GM19238 (cell line): ENCODE measurements around the gene AGAP1.

Source experiments
- DNase-seq: peaks from one replicate; pipeline ENCODE4 v3.0.0; 2011; ENCODE audit warnings: low spot score; ENCODE audit not compliant: insufficient read length

AGAP1 gene

DNA sequence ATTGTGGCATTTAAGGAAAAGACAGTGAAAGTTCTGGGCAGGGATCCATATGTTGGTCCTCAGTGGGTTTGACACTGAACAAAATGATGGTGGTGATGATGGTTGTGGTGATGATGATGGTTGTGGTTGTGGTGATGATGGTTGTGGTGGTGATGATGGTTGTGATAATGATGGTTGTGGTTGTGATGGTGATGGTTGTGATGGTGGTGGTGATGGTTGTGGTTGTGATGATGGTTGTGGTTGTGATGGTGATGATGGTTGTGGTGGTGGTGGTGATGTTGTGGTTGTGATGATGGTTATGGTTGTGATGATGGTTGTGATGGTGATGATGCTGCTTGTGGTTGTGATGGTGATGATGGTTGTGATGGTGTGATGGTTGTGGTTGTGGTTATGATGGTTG is 308.7 kb downstream of the AGAP1 start:
- no peak for DNase-seq

DNA sequence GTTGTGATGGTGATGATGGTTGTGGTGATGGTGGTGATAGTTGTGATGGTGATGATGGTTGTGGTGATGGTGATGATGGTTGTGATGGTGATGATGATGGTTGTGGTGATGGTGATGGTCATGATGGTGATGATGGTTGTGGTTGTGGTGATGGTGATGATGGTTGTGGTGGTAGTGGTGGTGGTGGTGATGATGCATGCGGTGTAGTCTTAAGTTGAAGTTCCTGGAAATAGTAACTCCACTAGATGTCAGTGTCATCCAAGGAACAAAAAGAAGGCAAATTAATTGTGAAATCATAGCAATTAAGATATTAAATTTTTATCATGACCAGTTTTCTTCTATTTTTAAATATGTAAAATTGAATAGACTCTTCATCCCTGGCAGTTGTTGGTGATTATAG is 309.2 kb downstream of the AGAP1 start:
- no peak for DNase-seq

DNA sequence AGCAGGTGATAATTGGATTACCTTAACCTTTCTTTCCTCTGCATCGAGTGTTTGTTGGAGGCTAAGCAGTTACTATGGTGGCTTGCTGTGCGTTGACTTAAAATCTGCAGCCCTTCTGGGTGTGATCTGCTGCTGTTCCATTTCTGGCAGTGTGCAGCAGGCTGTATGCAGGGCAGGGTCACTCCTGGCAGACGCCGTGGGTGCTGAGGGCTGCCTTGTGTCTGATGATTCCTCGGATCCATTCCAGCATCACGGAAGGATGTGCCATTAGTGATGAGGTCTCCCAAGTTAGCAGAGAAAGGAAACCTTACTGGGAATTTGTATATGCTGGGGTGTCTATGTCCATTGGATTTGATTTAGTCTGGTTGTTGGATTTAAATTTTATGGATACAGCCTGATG is 310.8 kb downstream of the AGAP1 start:
- DNase-seq: no peak

DNA sequence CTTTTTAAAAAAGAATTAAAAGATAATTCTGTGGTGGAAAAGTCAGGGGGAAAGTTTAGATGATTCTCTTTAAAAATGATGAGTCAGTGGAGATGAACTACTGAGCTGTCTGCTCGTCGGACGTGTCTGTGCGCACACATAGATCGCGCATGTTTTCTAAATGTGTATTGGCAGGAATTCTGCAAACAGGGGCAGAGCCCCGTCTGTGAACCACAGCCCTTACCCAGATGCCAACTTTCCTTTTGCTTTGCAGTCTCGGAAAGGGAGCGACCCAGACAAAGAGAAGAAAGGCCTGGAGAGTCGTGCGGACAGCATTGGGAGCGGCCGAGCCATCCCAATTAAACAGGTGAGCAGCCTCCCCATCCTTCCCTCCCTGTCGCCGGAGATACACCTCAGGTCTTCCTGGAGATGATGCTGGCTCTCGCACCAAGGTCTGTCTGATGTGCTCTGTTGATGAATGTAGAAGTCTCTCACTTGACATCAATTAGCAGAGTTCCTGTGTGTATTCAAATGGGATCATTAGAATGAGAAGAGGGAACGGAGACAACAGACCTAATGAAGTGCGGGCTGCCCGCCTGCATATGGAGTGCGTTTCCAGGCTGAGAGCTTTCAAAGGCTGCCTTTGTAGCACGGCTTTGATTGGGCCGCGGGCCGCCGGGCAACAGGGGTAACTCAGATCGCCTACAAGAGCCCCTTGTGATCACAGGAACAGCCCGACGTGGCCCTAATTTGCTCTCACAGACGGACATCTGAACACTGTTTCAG is 313.3 kb downstream of the AGAP1 start:
- no peak for DNase-seq

DNA sequence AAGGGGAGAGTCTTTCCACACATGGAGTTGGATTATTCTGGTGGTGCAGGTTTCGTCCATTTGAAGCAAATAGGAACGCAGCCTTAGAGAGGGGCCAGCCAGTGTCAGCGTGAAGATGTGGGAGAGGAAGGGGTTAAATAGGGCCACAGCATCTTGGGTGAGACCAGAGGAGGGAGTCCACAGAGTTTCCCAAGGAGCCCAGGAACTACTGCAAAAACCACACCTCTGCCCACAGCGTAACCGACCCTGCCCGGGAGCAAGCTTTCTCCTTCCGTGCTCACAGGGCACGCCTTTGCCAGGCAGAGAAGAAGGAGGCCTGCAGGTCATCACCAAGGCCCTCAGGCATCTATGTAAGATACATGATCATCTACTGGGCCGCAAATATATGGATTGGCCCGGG is 314.5 kb downstream of the AGAP1 start:
- DNase-seq: no peak

DNA sequence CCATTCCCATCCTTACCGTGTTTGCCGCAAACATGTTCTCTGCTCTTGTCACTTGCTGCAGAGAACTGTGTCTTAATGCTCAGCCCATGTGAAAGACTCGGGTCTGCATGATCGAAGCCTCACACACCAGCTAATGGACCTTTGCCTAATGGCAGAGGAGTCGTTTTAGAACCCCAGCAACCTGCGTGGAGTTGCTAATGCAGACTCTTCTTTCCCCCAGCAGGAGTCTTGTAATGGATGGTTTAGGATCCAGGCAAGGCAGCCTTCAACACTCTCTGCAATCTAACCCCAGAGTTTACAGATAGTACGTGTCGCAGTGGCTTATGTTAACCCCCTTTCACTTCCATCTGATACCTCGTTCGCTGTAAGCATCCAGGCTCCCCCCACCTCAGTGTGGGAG is 316.4 kb downstream of the AGAP1 start:
- no peak for DNase-seq

DNA sequence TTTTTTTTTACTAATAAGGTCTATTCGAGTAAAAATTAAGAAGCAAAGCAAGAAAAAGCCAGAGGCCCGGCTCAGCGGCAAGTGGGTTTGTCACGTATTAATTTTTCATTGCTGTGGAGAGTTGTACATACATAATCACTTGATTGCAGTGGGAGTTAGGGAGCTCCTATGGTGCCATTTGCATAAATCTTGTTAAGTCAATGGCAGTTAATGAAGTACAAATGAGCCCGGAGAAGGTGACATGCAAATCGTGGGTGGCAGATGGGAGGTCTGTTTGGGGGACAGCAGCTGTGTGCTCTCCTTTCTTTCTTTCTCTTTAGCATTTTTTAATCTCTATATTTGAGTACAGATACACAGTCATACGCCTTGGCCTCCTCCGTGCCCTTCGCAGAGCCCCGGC is 317.0 kb downstream of the AGAP1 start:
- DNase-seq: no peak

DNA sequence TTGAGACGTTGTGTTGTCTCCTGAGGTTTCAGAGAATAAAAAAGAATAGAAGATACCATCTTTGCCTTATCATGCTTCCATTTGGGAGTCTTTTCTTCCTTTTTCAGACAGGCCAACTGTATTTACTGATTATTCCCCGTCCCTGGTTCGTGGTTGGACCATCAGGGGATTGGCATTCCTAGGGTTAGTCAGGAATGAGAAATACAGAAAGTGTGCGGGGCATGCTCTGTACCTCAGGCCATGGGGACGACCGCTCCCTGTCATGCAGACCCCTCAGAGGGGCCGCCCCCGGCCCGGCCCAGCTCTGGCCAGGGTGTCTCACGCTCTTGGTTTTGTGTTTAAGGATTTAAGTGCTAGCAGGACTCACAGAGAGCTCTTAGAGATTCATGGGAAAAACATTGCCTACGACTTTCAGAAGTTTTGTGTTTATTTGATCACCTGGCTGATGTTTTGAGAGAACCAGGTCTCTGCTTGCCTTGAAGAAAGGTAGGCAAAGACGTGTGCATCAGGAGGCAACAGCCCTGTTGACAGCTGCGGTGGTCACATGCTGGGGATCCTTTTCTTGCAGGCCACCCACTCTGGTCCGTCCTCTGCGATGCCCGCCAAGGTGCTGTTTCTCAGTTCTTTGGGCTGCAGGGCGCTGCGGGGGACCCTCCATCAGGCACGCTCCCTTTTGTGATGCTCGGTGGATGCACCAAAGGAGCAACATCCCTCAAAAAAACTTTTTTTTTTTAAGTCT is 317.8 kb downstream of the AGAP1 start:
- DNase-seq: no peak

DNA sequence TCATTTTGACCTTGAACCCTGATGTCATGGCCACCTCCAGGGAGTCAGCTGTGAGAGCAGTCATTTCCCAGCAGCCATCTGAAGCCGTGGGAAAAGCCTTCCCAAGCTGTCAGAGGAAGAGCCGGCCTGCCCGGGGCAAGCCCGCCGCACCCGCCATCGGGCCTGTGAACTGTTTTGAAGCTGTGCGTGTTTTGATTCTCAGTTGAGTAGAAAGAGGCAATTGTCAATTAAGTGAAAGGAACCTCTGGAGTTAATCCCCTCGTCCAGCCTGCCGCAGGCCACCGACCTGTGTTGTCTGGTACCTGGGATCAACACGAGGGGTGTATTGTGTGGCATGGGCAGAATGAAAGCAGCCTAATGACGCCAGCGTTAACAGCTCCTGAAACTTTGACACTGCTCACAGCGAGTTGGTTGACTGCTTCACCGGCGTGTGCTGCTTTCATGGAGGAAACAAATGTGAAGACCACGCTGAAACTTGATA is 318.4 kb downstream of the AGAP1 start:
- no peak for DNase-seq

DNA sequence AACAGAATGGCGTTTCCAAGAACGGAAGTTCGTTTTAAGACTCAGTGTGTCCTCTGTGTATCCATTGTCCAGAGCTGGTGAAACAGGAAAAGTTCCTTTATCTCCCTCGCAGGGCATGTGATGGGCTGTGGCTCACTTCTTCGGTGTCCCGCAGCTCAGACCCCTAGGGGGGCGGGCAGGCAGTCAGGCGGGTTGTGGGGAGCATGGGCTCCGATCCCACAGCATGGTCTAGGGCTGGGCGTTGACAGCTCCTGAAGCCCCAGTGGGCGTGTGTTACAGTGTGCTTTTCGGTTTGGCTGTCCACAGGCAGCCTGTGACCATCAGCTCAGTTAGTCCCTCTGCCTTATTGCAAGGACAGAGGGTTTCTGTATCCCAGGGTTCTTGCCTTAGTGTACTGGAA is 319.6 kb downstream of the AGAP1 start:
- no peak for DNase-seq

DNA sequence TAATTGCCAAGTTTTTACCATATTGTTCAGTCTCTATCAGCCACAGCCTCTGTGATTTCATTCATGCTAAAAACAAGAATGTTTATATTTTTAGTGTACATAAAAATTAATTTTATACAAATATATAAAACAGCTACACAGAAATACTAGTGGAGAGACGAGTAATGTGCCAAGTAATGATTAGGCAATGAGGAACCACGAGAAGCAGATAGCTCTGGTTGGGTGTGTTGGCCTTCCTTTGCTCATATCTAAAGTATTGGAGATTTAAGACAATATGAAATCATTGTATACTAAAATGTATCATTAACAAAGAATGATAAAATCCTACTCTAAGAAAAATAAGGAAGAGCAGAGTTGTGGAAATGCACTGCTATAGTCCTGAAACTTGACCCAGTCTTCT is 326.7 kb downstream of the AGAP1 start:
- no peak for DNase-seq

DNA sequence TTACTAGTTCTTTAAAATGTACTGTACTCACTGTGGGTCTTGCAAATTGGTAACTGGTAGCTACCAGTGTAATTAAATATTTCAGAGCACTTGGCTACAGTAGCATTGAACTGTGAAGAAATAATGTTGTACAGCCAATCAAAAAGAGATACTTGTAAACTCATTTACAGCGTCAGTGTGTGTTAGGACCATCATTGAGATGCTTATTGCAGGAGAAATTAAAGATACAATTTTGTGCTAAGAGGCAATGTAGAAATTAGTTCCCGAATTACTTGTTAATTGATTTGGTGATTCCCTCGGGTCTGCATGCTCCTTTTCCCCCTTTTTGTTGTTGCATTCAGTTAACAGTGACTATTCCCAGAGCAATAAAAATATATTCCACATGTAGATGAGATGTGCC is 330.5 kb downstream of the AGAP1 start:
- DNase-seq: no peak

DNA sequence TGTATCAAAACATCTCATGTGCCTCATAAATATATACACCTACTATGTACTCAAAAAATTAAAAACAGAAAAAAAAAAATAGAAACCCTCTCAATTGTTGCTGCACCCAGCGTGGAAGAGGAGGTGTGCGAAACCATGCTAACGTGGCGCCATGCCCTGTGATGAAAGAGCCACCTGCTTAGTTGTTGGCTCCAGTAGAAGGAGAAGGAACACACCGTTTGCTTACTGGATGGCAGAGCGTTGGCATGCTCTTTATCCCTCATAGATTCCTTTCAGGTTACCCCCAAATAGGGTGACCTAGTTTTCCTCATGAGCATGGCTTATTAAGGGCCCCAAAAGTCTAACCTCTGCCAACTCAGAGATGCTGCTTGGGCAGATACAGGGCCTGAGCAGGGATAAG is 332.1 kb downstream of the AGAP1 start:
- DNase-seq: no peak

DNA sequence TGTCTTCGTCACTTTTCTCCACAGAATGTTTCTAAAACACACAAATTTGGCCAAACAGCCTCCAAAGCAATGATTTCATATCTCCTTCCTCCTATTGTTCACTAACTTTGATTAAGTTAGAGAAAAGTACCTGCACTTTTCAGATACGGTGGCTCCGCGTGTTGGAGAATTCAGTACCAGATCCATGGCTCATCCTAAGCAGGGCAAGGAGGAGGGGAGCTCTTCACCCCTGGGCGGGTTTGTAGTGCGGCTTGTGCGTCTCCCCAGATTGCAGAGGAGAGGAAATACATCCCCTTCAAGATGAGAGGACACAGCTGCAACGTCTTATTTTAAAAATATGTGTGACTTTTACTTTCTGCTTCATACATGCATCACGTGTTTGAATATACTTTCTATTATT is 333.0 kb downstream of the AGAP1 start:
- DNase-seq: no peak

DNA sequence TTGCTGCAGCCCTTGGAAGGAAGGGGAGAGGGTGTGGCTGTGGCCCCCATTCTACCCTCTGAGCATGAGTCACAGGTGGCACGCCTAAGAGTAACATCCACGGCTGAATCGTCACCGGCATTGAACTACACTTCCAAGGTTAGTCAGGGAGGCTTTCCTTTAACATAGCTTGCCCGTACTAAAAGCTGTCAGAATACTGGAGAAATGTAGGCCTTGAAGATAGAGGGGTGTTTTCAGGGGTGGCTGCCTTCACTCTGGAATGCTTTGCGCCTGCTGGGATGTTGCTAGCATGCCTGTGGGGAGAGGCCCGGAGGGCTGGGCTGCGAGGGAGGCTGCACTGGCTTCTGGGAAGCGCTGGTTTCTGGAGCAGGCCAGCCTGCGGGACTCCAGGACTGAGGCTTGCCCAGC is 333.7 kb downstream of the AGAP1 start:
- no peak for DNase-seq

DNA sequence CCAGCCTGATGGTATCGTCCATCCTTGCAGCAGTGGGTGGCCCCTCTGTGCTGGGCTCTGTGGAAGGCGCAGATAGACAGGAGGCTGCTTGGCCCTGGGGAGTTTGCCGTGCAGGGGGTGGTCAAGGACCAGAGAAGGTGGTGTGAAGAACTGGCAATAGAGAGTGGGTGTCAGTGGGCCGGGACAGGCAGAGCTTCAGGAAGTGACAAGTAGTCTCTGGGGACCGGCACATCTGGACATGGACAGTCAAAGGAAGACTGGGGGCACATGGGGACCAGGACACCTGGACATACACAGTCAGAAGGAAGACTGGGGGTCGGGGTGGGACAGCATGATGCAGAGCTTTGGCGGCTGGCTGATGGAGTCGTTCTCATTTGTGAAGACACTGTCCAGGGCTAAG is 335.9 kb downstream of the AGAP1 start:
- DNase-seq: no peak

DNA sequence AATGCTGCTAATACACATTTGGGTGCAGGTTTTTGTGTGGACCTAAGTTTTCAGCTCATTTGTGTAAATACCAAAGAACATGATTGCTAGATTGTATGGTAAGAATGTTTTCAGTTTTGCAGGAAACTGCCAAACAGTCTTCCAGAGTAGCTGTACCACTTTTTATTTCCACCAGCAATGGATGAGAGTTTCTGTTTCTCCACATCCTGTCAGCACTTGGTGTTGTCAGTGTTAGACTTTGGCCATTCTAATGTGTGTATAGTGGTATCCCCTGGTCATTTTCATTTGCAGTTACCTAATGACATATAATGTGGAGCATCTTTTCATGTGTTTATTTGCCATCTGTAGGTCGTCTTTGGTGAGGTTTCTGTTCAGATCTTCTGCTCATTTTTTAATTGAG is 337.9 kb downstream of the AGAP1 start:
- DNase-seq: no peak

DNA sequence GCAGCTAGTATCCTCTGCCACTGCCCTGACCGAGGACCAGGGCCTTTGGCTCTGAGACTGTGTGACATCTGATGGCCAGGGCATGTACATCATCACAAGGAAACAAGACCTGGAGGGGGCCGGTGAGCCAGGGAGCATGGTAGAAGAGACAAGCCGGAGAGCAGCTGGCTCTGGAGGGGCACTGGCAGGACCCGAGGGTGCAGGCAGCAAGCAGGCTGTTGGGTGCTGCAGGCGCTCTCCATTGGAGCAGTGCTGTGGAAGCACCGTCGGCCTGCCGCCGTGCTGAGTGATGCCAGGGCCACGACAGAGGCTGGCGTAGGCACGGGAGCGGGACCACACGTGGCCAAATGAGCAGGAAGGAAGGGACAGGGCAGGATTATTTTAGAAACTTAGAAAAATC is 339.1 kb downstream of the AGAP1 start:
- DNase-seq: no peak

DNA sequence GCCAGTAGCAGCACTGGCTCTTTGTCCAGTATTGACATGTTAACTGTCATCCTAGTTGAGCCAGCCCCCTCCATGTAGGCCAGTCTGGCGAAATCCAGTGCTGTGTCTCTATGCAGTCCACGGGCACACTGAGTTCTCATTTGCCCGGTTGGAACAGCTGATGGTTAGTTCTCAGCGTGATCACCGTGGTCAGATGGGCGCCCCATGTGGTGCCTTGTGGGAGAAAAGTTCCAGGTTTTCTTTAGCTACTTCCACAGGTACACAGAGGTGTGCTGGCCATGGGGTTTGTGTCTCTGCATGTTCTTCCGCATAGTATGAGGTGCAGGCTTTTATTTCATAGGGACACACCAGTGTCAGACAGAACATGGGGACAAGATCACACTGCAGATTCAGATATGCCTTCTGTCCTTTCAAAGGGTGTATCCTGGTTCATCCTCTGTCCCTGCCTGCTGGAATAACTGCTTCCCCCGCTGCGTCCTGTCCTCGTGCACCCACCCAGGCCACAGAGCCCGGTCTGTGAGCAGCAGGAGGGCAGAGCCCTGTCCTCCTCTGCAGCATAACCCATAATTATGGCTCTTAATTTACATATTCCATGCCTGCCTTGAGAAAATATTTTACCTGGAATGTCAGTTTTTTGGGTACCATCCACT is 340.3 kb downstream of the AGAP1 start:
- no peak for DNase-seq

DNA sequence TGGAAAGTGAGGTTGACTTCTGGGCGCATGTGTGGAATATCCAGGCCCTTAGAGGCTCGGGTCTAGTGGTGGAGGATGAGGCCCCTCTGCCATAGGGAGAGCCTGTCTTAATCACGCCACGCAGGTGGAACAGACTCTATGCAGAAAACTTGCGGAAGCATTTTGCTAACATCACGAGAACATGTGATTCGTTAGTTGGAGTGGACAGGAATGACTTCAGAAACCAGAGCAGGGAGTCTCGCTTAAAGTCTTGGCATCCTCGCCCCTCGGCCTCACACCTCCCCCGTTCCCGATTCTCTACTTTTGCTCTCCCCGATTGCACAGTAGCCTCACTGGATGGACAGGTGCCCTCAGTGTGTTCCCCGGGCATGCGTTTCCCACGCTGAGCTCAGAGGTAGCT is 340.9 kb downstream of the AGAP1 start:
- DNase-seq: no peak

DNA sequence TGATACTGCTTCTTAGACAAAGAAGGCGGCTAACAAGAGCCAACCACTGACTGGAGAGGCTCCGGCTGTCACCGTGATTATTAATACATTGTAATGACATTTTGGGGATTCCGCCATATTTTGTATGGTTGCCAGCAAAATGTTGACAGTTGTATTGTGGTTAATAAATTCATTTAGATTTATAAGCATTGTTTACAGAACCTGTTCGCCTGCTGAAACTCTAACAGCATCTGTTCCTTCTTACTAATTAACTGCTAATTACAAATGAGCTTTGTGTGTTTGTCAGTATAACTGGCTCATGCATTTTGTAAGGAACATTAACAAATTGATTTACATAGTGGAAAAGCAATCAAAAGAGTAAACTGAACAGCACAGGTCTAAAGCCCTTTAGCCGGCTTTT is 342.0 kb downstream of the AGAP1 start:
- no peak for DNase-seq

DNA sequence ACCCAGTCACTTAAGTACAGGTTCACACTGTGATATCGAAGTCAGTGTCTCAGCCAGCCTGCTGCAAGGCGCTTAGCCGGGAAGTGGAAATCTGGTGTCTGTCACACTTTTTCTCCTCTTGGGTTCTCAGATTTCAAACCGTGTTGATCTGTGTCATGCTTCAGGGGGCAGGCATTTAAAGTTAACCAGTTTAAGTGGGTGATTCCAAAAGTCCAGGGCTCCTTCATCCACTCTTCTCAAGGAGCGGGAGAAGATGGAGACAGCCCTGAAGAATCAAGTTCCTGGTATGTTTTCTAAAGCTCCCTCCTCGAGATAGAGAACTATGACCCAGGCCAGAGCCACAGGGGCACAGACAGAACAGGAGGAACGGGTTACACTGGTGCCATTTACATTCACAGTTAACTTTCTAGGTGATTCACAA is 342.7 kb downstream of the AGAP1 start:
- DNase-seq: no peak

DNA sequence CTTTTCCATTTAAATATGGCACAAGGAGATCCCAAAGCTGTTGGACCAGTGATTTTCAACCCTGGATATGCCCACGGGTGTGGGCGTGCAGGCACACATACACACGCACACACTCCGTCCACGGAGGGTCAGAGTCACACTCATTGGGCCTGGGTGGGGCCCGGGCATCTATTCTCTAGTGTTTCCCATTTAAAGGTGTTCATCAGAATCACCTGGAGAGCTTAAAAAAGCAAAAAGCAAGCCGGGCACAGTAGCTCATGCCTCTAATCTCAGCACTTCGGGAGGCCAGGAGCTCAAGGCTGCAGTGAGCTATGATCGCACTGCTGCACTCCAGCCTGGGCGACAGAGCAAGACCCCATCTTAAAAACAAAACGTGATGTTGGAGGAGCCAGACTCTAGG is 345.4 kb downstream of the AGAP1 start:
- DNase-seq: no peak
